A673 (cell line): ENCODE results near the gene NADK2.

ENCODE experiments used
- CTCF ChIP-seq: fragments of 300-800, 200-600 bp; sonication (generic); conservative IDR thresholded peaks from 2 replicates; pipeline ENCODE4 v1.5.1; 2017; ENCODE audit warnings: low read depth, mild to moderate bottlenecking, antibody characterized with exemption, low read length, moderate library complexity, mixed read lengths
- EZH2 ChIP-seq: fragments of 200-600 bp; sonication (generic); IDR thresholded peaks from 2 replicates; pipeline ENCODE4 v1.6.1; 2017; ENCODE audit warnings: borderline replicate concordance, low read depth, mild to moderate bottlenecking, mixed read lengths, antibody characterized with exemption, low read length; ENCODE audit not compliant: poor library complexity, severe bottlenecking

- TF ChIP-seq CTCF (no peak), EZH2 (no peak)
These were observed 19.5 kb upstream of the NADK2 start for GRCh38 chr5:36261186-36261585.
